IPS-20b (cell line): Measurements from ENCODE around the gene TUBA4A.

ENCODE experiments used
- H3K27ac ChIP-seq: one replicate; pipeline ENCODE4 v1.5.1; 2013; ENCODE audit warnings: low read length
- H3K27me3 ChIP-seq: 2 replicates; pipeline ENCODE4 v1.6.1; 2013; ENCODE audit warnings: mild to moderate bottlenecking, low read length, inconsistent platforms; ENCODE audit not compliant: insufficient read depth
- H3K36me3 ChIP-seq: 2 replicates; pipeline ENCODE4 v1.6.1; 2013; ENCODE audit warnings: low read depth, mild to moderate bottlenecking, inconsistent platforms, low read length, moderate library complexity; ENCODE audit not compliant: insufficient read depth
- H3K4me1 ChIP-seq: 2 replicates; pipeline ENCODE4 v1.6.1; 2013; ENCODE audit warnings: mild to moderate bottlenecking, control low read depth, inconsistent platforms, low read length, moderate library complexity; ENCODE audit not compliant: insufficient read depth
- H3K4me3 ChIP-seq: 2 replicates; pipeline ENCODE4 v1.5.1; 2013; ENCODE audit warnings: mild to moderate bottlenecking, low read length, inconsistent platforms
- H3K9ac ChIP-seq: 2 replicates; pipeline ENCODE4 v1.6.1; 2013; ENCODE audit warnings: low read depth, mild to moderate bottlenecking, inconsistent platforms, low read length, moderate library complexity
- H3K9me3 ChIP-seq: 2 replicates; pipeline ENCODE4 v1.6.1; 2013; ENCODE audit warnings: mild to moderate bottlenecking, low read depth, low read length, inconsistent platforms; ENCODE audit not compliant: insufficient read depth

The TUBA4A gene

DNA sequence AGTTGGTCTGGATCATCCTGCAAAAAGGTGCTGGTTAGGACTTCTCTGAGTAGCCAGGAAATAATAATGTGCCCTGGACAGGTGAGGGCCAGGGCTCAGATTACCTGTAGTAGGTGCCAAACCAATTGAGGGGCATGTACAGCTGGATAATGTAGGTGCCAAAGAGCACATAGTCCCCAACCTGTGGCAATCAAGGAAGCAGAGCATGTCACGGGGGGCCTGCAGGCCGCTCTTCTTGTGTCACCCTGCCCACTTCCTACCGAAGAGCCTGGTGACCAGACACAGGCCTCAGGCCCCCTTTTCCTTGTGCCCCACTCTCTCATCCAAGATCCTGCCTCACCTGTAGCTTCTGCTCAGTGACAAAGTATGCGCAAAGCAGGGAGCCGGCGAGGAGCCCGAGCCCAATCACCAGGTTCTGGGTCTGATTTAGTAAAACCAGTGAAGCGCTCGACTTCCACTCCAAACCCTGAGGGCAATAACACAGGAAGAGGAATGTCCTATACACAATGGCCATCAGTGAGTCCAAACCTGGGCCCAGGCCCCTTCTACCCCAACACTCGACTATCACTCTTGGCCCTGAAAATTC, 40.1 kb downstream of the TUBA4A start:
- H3K27ac ChIP-seq = no peak overlapping the region
- H3K27me3 ChIP-seq = no peaks in the 10 kb centered on the region
- H3K36me3 ChIP-seq = peaks cover 66% of the 10 kb centered on the region
- H3K4me1 ChIP-seq = no peaks in the 10 kb centered on the region
- H3K9me3 ChIP-seq = no peaks in the 10 kb centered on the region
- H3K9ac ChIP-seq = no peak overlapping the region
- no peak overlapping the region for H3K4me3 ChIP-seq

GRCh38 chr2:219213026-219213415, 40.7 kb downstream of the TUBA4A start:
- H3K9me3 ChIP-seq = no peaks in the 10 kb centered on the region
- H3K4me3 ChIP-seq = no peak overlapping the region
- no peaks in the 10 kb centered on the region for H3K4me1 ChIP-seq
- H3K27me3 ChIP-seq = no peaks in the 10 kb centered on the region
- H3K9ac ChIP-seq = no peak overlapping the region
- H3K27ac ChIP-seq = no peak overlapping the region
- H3K36me3 ChIP-seq = peaks cover 71% of the 10 kb centered on the region

- Histone ChIP-seq H3K27me3 (no peaks in the 10 kb centered on the region), H3K36me3 (peaks cover 70% of the 10 kb centered on the region), H3K27ac (no peak overlapping the region), H3K4me3 (no peak overlapping the region), H3K4me1 (peaks cover 4% of the 10 kb centered on the region; the same call in 1 of the 2 replicates), H3K9ac (no peak overlapping the region), H3K9me3 (no peaks in the 10 kb centered on the region)
Measured at GRCh38 chr2:219210886-219211362, 42.8 kb downstream of the TUBA4A start.

DNA sequence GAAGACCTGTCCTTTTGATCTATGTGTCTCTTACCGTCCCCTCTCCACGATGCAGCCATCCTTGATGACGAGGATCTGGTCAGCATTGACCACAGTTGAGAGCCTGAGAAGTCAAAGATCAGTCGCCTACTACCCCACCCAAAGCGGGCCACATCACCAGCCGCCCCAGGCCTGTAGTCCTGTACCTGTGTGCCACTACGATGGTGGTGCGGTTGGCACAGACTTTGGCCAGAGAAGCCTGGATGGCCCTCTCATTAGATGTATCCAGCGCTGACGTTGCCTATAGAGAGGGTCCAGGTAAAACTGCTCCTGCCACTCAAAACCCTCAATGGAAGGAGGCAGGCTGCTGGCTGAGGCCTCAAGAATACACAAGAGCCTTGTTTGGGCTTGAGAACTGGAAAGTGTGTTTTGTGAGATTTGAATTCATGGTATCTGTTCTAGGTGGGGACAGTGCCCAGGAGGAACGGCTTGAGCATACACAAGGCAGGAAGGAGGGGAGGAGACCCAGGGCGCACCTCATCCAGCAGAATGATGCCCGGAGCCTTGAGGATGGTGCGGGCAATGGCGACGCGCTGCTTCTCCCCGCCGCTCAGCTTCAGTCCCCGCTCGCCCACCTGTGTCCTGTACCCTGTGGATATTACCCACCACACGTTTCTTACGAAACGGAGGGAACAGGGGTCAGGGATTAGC, 43.4 kb downstream of the TUBA4A start:
- Histone ChIP-seq H3K9ac (no peak overlapping the region), H3K27ac (no peak overlapping the region), H3K4me3 (no peak overlapping the region), H3K9me3 (no peaks in the 10 kb centered on the region), H3K4me1 (peaks cover 4% of the 10 kb centered on the region; the same call in 1 of the 2 replicates), H3K36me3 (peaks cover 64% of the 10 kb centered on the region), H3K27me3 (no peaks in the 10 kb centered on the region)

GRCh38 chr2:219209236-219210195, 44.2 kb downstream of the TUBA4A start:
- Histone ChIP-seq H3K9me3 (no peaks in the 10 kb centered on the region), H3K9ac (no peak overlapping the region), H3K4me1 (peaks cover 4% of the 10 kb centered on the region; the same call in 1 of the 2 replicates), H3K36me3 (peaks cover 57% of the 10 kb centered on the region), H3K27ac (no peak overlapping the region), H3K4me3 (no peak overlapping the region), H3K27me3 (no peaks in the 10 kb centered on the region)

DNA sequence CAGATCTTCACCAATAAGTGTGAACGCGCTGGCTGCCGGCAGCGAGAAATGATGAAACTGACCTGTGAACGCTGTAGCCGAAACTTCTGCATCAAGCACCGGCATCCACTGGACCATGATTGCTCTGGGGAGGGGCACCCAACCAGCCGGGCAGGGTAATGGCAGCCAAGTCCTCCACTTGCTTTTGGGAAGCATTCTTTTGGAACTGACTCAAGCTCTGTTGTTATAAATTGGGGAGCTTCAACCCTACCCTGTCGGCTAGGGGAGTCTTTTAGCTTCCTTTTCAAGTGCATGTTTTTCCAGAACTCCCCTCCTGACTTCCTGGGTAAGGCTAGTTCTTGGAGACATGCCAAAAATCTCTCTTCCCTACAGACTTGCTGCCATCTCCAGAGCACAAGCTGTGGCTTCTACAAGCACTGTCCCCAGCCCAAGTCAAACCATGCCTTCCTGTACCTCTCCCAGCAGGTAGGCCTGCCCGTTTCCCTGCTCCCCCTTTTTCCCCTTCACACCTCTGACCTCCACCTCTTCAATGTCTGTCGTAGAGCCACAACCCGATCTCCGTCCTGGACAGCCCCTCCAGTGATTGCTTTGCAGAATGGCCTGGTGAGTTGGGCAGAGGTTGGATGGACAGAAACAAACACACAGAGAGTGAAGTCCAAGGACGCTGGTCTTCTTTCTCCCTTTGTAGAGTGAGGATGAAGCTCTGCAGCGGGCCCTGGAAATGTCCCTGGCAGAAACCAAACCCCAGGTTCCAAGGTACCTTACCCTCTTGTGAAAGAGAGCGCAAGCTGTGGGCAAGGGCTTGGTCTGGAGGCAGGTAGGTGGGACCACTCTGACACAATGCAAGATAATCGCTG, 45.6 kb downstream of the TUBA4A start:
- Histone ChIP-seq H3K27me3 (no peaks in the 10 kb centered on the region), H3K9me3 (no peaks in the 10 kb centered on the region), H3K4me3 (peak overlapping the region; percentile 84; the same call in 1 of the 2 replicates), H3K27ac (no peak overlapping the region), H3K9ac (peak overlapping the region; percentile 75; the same call in 1 of the 2 replicates), H3K36me3 (peaks cover 43% of the 10 kb centered on the region; the same call in 1 of the 2 replicates), H3K4me1 (peaks cover 4% of the 10 kb centered on the region; the same call in 1 of the 2 replicates)

DNA sequence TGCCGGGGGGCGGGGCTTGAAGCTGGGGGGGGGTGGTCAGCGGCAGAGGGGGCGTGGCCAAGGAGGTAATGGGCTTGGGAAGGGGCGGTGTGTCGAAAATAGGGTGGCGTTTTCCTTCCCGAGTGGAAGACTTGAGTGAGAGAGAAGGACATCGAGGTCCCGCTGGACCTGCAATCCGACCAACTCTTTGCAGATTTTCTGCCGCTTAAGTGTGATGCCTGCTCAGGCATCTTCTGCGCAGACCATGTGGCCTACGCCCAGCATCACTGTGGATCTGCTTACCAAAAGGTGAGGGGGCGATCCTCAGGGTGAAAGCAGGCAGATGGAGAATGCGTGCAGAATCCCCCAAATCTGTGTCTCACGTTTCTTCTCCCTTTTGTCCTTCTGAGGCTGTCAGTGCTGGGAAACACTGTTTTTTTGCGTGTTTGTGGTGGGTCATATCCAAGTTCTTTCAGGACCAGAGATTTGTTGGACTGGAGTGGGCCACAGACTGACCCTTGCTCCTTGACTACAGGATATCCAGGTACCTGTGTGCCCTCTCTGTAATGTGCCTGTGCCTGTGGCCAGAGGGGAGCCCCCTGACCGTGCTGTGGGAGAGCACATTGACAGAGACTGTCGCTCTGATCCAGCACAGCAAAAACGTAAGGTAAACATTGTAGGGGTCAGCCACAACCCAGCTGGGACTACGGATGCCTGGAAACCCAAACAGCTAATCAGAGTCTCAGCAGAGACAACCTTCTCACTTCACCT, 46.4 kb downstream of the TUBA4A start:
- Histone ChIP-seq H3K4me1 (peaks cover 4% of the 10 kb centered on the region; the same call in 1 of the 2 replicates), H3K4me3 (peak overlapping the region; percentile 84), H3K9me3 (no peaks in the 10 kb centered on the region), H3K36me3 (peaks cover 35% of the 10 kb centered on the region; the same call in 1 of the 2 replicates), H3K27ac (no peak overlapping the region), H3K27me3 (no peaks in the 10 kb centered on the region), H3K9ac (peak overlapping the region; percentile 75; the same call in 1 of the 2 replicates)

GRCh38 chr2:219206328-219207133, 47.2 kb downstream of the TUBA4A start, which contains the start of gene ZFAND2B:
Gene ZFAND2B (plus strand): TSS chr2:219206782. CDS start chr2:219206988, 206 bp downstream.
- Histone ChIP-seq H3K27ac (no peak within 1 kb of the TSS), H3K9me3 (no peaks in the 10 kb centered on the region), H3K4me1 (peaks cover 4% of the 10 kb centered on the region; the same call in 1 of the 2 replicates), H3K36me3 (peaks cover 31% of the 10 kb centered on the region; the same call in 1 of the 2 replicates), H3K4me3 (peak within 1 kb of the TSS; percentile 84), H3K9ac (peak within 1 kb of the TSS; percentile 75), H3K27me3 (no peaks in the 10 kb centered on the region)

DNA sequence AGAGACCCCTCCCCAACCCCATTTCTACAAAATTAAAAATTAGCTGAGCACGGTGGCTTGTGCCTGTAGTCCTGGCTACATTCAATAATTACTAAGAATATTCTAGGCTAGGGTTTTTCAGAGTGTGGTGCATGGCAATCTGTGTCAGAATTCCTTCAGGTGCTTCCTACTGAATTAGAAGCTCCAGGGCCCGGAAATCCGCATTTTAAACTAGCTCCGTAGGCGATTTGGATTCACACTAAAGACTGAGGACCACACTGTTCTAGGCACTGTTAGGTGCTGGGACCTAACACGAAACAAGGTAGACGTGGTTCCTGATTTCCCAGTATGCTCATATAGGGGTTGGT, 47.8 kb downstream of the TUBA4A start:
- peaks cover 26% of the 10 kb centered on the region; the same call in 1 of the 2 replicates for H3K36me3 ChIP-seq
- H3K27ac ChIP-seq = no peak overlapping the region
- no peaks in the 10 kb centered on the region for H3K27me3 ChIP-seq
- H3K4me1 ChIP-seq = peaks cover 4% of the 10 kb centered on the region; the same call in 1 of the 2 replicates
- no peaks in the 10 kb centered on the region for H3K9me3 ChIP-seq
- peak overlapping the region; percentile 84 for H3K4me3 ChIP-seq
- peak overlapping the region; percentile 73; the same call in 1 of the 2 replicates for H3K9ac ChIP-seq
